Smooth muscle cell (in vitro differentiated cells): Measurements from ENCODE around the gene LCOR. TPM values are rescaled to one million over a fixed set of nuclear protein-coding genes. Genes with fewer than 3 reads are reported as not detected.

Source experiments
- DNase-seq: peaks from one replicate; lab custom pipeline; 2025; ENCODE audit not compliant: unreplicated experiment; lab: John Stamatoyannopoulos, UW
- H2AFZ ChIP-seq: fragments of 200-600 bp; sonication (generic); 2 replicates; pipeline ENCODE4 v1.6.0; 2016; ENCODE audit warnings: antibody characterized with exemption, low read depth, mild to moderate bottlenecking
- H3F3A ChIP-seq: fragments of 200-600 bp; sonication (generic); 2 replicates; pipeline ENCODE4 v1.6.0; 2017; ENCODE audit warnings: antibody characterized with exemption, low read depth
- H3K27ac ChIP-seq: fragments of 200-600 bp; sonication (generic); 2 replicates; pipeline ENCODE4 v1.5.1; 2016; ENCODE audit warnings: low read depth, mild to moderate bottlenecking
- H3K27me3 ChIP-seq: fragments of 200-600 bp; sonication (generic); 2 replicates; pipeline ENCODE4 v1.6.1; 2016; ENCODE audit warnings: low read depth, mild to moderate bottlenecking
- H3K36me3 ChIP-seq: fragments of 200-600 bp; sonication (generic); 2 replicates; pipeline ENCODE4 v1.5.1; 2016; ENCODE audit warnings: low read depth
- H3K4me1 ChIP-seq: fragments of 200-600 bp; sonication (generic); 2 replicates; pipeline ENCODE4 v1.5.1; 2016; ENCODE audit warnings: low read depth
- H3K4me2 ChIP-seq: fragments of 200-600 bp; sonication (generic); 2 replicates; pipeline ENCODE4 v1.6.0; 2016; ENCODE audit warnings: mild to moderate bottlenecking
- H3K4me3 ChIP-seq: fragments of 200-600 bp; sonication (generic); 2 replicates; pipeline ENCODE4 v1.5.1; 2016; ENCODE audit warnings: mild to moderate bottlenecking
- H3K79me2 ChIP-seq: fragments of 200-600 bp; sonication (generic); 2 replicates; pipeline ENCODE4 v1.6.0; 2016; ENCODE audit warnings: low read depth, mild to moderate bottlenecking
- H3K9ac ChIP-seq: fragments of 200-600 bp; sonication (generic); 2 replicates; pipeline ENCODE4 v1.6.0; 2016; ENCODE audit warnings: low read depth
- H3K9me3 ChIP-seq: fragments of 200-600 bp; sonication (generic); replicated peaks from 2 replicates; pipeline ENCODE4 v1.5.1; 2016; ENCODE audit warnings: low read depth
- H4K20me1 ChIP-seq: fragments of 200-600 bp; sonication (generic); 2 replicates; pipeline ENCODE4 v1.6.0; 2016; ENCODE audit warnings: low read depth
- CTCF ChIP-seq: fragments of 200-600 bp; sonication (generic); IDR thresholded peaks from 2 replicates; pipeline ENCODE4 v1.5.1; 2017; ENCODE audit warnings: borderline replicate concordance, mild to moderate bottlenecking, antibody characterized with exemption; ENCODE audit not compliant: insufficient read depth, poor library complexity, severe bottlenecking
- WGBS: methylation state at CpG from one replicate; pipeline ENCODE4 v1.1.7; 2016; ENCODE audit warnings: low lambda C conversion rate; 5-methylcytosine and 5-hydroxymethylcytosine counted together
- polyA plus RNA-seq: library from polyadenylated mRNA; unstranded; fragments of >200 nt; fragmentation: Nextera tagmentation; extraction: Ambion mirVana; gene quantifications from 2 replicates; pipeline ENCODE4 v1.2.1, GENCODE V29; 2016
- total RNA-seq: library from RNA; depleted of rRNA; stranded (reverse); fragments of >200 nt; gene quantifications from 2 replicates; pipeline ENCODE4 v1.2.3, GENCODE V29; 2014

The LCOR gene
- total and polyA plus RNA-seq, 2 experiments from 2014 or later, result 10.6 to 27.8 TPM

GRCh38 chr10:96791902-96792301, 40.2 kb upstream of the LCOR start:
- Histone ChIP-seq H3K27ac (no peak overlapping the region), H4K20me1 (no peaks in the 10 kb centered on the region), H3F3A (no peaks in the 10 kb centered on the region), H2AFZ (no peak overlapping the region), H3K4me3 (no peak overlapping the region), H3K9ac (no peak overlapping the region), H3K4me2 (no peak overlapping the region), H3K4me1 (no peaks in the 10 kb centered on the region), H3K79me2 (no peaks in the 10 kb centered on the region), H3K27me3 (peaks cover 29% of the 10 kb centered on the region), H3K36me3 (no peaks in the 10 kb centered on the region), H3K9me3 (no peaks in the 10 kb centered on the region)
- TF ChIP-seq CTCF, result no peak
- 95% methylated on average over 1 of the region's 1 CpG for WGBS
- DNase-seq, result no peak

- Histone ChIP-seq H2AFZ (no peak overlapping the region), H3K9ac (no peak overlapping the region), H4K20me1 (no peaks in the 10 kb centered on the region), H3K4me1 (no peaks in the 10 kb centered on the region), H3F3A (no peaks in the 10 kb centered on the region), H3K9me3 (no peaks in the 10 kb centered on the region), H3K36me3 (no peaks in the 10 kb centered on the region), H3K4me2 (no peak overlapping the region), H3K4me3 (no peak overlapping the region), H3K27ac (no peak overlapping the region), H3K27me3 (peaks cover 25% of the 10 kb centered on the region), H3K79me2 (no peaks in the 10 kb centered on the region)
- WGBS, result 84% methylated on average over 8 of the region's 8 CpGs
- TF ChIP-seq CTCF, result no peak
- no peak for DNase-seq
These were observed 37.0 kb upstream of the LCOR start for GRCh38 chr10:96794836-96795733.

- Histone ChIP-seq H3K4me3 (no peak overlapping the region), H3K27ac (no peak overlapping the region), H4K20me1 (no peaks in the 10 kb centered on the region), H3K9me3 (no peaks in the 10 kb centered on the region), H2AFZ (no peak overlapping the region), H3K9ac (no peak overlapping the region), H3K79me2 (no peaks in the 10 kb centered on the region), H3K27me3 (peaks cover 6% of the 10 kb centered on the region), H3K36me3 (no peaks in the 10 kb centered on the region), H3K4me1 (no peaks in the 10 kb centered on the region), H3F3A (no peaks in the 10 kb centered on the region), H3K4me2 (no peak overlapping the region)
- no peak for DNase-seq
- TF ChIP-seq CTCF, result no peak
- WGBS, result 95% methylated on average over 4 of the region's 4 CpGs
These were observed 34.6 kb upstream of the LCOR start for GRCh38 chr10:96797485-96797884.

GRCh38 chr10:96803288-96803664, 28.8 kb upstream of the LCOR start:
- no peak overlapping the region for H2AFZ ChIP-seq
- no peaks in the 10 kb centered on the region for H4K20me1 ChIP-seq
- H3K9me3 ChIP-seq, result no peaks in the 10 kb centered on the region
- no peaks in the 10 kb centered on the region for H3K27me3 ChIP-seq
- DNase-seq, result no peak
- H3K4me2 ChIP-seq, result no peak overlapping the region
- WGBS, result 75% methylated on average over 2 of the region's 2 CpGs
- no peaks in the 10 kb centered on the region for H3K79me2 ChIP-seq
- H3K4me1 ChIP-seq, result no peaks in the 10 kb centered on the region
- H3K9ac ChIP-seq, result no peak overlapping the region
- no peak overlapping the region for H3K4me3 ChIP-seq
- TF ChIP-seq CTCF, result no peak
- no peaks in the 10 kb centered on the region for H3K36me3 ChIP-seq
- no peaks in the 10 kb centered on the region for H3F3A ChIP-seq
- H3K27ac ChIP-seq, result no peak overlapping the region
